HepG2 (cell line): ENCODE measurements around the gene BIRC5. TPM values are rescaled to one million over a fixed set of nuclear protein-coding genes. Genes with fewer than 3 reads are reported as not detected.

Experiments
- ATAD3A ChIP-seq: sonication (generic); formaldehyde crosslinking; IDR thresholded peaks from 2 replicates; pipeline ENCODE4 v1.4.0; 2020; ENCODE audit warnings: missing genetic modification reagents
- FOXO1 ChIP-seq: sonication (generic); formaldehyde crosslinking; IDR thresholded peaks from 2 replicates; pipeline ENCODE4 v1.4.0; 2020; ENCODE audit warnings: missing genetic modification reagents
- MATR3 ChIP-seq: sonication (generic); formaldehyde crosslinking; IDR thresholded peaks from 2 replicates; pipeline ENCODE4 v1.4.0; 2020; ENCODE audit warnings: missing genetic modification reagents
- PCBP2 ChIP-seq: fragments of 200-400 bp; formaldehyde crosslinking; optimal IDR thresholded peaks from 2 replicates; pipeline ENCODE3; 2018; ENCODE audit warnings: low read length, low read depth; ENCODE audit not compliant: poor library complexity, severe bottlenecking
- PPARG ChIP-seq: conservative IDR thresholded peaks from 2 replicates; pipeline ENCODE4 v1.6.1; 2016; ENCODE audit warnings: missing biosample characterization, missing genetic modification reagents
- RARA ChIP-seq: IDR thresholded peaks from 2 replicates; pipeline ENCODE4 v1.6.1; 2016; ENCODE audit warnings: missing genetic modification reagents, missing compliant biosample characterization
- RXRB ChIP-seq: IDR thresholded peaks from 2 replicates; pipeline ENCODE4 v1.6.1; 2016; ENCODE audit warnings: borderline replicate concordance, missing genetic modification reagents, missing compliant biosample characterization
- SNAPC2 ChIP-seq: sonication (generic); formaldehyde crosslinking; IDR thresholded peaks from 2 replicates; pipeline ENCODE4 v1.8.1; 2022; ENCODE audit warnings: mild to moderate bottlenecking, missing genetic modification reagents
- TEAD2 ChIP-seq: sonication (generic); formaldehyde crosslinking; IDR thresholded peaks from 2 replicates; pipeline ENCODE4 v1.9.0; 2021; ENCODE audit warnings: missing genetic modification reagents
- TRIM24 ChIP-seq: sonication (generic); formaldehyde crosslinking; IDR thresholded peaks from 2 replicates; pipeline ENCODE4 v1.8.0; 2022; ENCODE audit warnings: mild to moderate bottlenecking, missing genetic modification reagents
- ZNF570 ChIP-seq: sonication (generic); formaldehyde crosslinking; IDR thresholded peaks from 2 replicates; pipeline ENCODE4 v1.4.0; 2020; ENCODE audit warnings: mild to moderate bottlenecking, missing genetic modification reagents, borderline replicate concordance
- ZNF589 ChIP-seq: sonication (generic); formaldehyde crosslinking; conservative IDR thresholded peaks from 2 replicates; pipeline ENCODE4 v1.8.0; 2022; ENCODE audit warnings: mild to moderate bottlenecking, moderate library complexity, missing genetic modification reagents
- ZNF891 ChIP-seq: sonication (generic); formaldehyde crosslinking; IDR thresholded peaks from 2 replicates; pipeline ENCODE4 v1.5.0; 2020; ENCODE audit warnings: mild to moderate bottlenecking, missing genetic modification reagents
- polyA plus RNA-seq, 8 experiments: library from polyadenylated mRNA; depleted of rRNA in 3 of 8; stranded (reverse) in 7 of 8; unstranded in 1 of 8; fragments of >200 nt; fragmentation: Illumina TruSeq in 4 of 8; extraction: Trizol in 4 of 8; gene quantifications; 2 replicates each; pipeline versions ENCODE4 v1.2.1 to v1.2.3, GENCODE V29; 2011 to 2016; ENCODE audit warnings: low read depth in 4 of 8, missing spikeins in 1 of 8, mixed read lengths in 1 of 8; ENCODE audit not compliant: insufficient read depth in 1 of 8
- total RNA-seq, 5 experiments: library from RNA; depleted of rRNA; stranded (reverse); fragments of >200 nt; fragmentation: Illumina TruSeq; extraction: Trizol; gene quantifications; 2 replicates each; pipeline ENCODE4 v1.2.3, GENCODE V29; 2016; ENCODE audit warnings: low read depth in 1 of 5
- TF ChIP-seq, protein P1 (sequence below): sonication (generic); formaldehyde crosslinking; IDR thresholded peaks from 2 replicates; pipeline ENCODE4 v1.4.0; 2020; ENCODE audit warnings: missing genetic modification reagents
- TF ChIP-seq, protein P2 (sequence below): sonication (generic); formaldehyde crosslinking; IDR thresholded peaks from 2 replicates; pipeline ENCODE4 v1.4.0; 2020; ENCODE audit warnings: missing genetic modification reagents
- TF ChIP-seq, protein P3 (sequence below): sonication (generic); formaldehyde crosslinking; IDR thresholded peaks from 2 replicates; pipeline ENCODE4 v1.4.0; 2020; ENCODE audit warnings: missing genetic modification reagents
- TF ChIP-seq, protein P4 (sequence below): sonication (generic); formaldehyde crosslinking; conservative IDR thresholded peaks from 2 replicates; pipeline ENCODE4 v1.8.0; 2022; ENCODE audit warnings: low read depth, missing genetic modification reagents

BIRC5 gene
- total and polyA plus RNA-seq, 2 of the 13 experiments (the other 11 are each of a cell fraction or from before 2014, with no cell fraction given) = 30.3 to 135 TPM

DNA sequence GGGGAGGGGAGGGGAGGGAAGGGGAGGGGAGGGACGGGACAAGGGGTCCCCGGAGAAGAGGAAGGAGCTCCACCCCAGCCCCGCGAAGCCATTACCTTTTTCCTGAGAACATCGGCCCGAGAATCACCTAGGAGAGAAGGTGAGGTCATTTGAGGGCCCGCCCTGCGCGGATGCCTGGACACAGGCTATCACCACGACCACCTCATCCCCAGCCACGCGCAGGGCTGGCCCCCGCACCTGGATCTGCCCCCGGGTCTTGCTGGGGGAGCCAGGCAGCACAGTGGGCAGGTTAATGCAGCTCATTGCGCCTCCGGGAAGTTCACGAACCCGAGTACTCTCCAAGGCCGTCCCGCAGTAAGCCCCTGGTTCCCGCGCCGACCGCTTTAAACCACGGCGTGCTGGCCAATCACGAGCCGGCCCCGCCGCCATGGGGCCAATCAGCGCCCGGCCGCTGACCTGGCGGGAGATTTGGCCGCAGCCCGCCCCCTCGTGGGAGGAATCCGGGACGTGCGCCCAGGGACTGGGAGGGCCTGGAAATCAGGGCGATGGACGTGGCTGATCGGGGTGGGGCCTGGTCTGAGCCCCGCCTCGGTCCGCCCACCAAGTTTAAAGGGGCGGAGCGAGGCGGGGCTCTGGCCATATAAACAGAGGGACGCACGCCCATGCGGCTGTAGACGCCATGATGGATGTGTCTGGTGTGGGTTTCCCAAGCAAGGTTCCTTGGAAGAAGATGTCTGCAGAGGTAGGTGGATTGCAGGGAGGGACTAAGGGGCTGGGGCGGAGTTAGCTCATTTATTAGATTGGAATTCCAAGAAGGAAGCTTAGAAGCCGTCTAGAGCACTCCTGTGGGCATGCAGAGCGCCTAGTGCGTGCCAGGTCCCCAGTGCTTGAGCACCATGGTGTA, 27.1 kb upstream of the BIRC5 start, which contains the start of the genes AFMID and TK1 (continued):
- TF ChIP-seq, protein P1, sequence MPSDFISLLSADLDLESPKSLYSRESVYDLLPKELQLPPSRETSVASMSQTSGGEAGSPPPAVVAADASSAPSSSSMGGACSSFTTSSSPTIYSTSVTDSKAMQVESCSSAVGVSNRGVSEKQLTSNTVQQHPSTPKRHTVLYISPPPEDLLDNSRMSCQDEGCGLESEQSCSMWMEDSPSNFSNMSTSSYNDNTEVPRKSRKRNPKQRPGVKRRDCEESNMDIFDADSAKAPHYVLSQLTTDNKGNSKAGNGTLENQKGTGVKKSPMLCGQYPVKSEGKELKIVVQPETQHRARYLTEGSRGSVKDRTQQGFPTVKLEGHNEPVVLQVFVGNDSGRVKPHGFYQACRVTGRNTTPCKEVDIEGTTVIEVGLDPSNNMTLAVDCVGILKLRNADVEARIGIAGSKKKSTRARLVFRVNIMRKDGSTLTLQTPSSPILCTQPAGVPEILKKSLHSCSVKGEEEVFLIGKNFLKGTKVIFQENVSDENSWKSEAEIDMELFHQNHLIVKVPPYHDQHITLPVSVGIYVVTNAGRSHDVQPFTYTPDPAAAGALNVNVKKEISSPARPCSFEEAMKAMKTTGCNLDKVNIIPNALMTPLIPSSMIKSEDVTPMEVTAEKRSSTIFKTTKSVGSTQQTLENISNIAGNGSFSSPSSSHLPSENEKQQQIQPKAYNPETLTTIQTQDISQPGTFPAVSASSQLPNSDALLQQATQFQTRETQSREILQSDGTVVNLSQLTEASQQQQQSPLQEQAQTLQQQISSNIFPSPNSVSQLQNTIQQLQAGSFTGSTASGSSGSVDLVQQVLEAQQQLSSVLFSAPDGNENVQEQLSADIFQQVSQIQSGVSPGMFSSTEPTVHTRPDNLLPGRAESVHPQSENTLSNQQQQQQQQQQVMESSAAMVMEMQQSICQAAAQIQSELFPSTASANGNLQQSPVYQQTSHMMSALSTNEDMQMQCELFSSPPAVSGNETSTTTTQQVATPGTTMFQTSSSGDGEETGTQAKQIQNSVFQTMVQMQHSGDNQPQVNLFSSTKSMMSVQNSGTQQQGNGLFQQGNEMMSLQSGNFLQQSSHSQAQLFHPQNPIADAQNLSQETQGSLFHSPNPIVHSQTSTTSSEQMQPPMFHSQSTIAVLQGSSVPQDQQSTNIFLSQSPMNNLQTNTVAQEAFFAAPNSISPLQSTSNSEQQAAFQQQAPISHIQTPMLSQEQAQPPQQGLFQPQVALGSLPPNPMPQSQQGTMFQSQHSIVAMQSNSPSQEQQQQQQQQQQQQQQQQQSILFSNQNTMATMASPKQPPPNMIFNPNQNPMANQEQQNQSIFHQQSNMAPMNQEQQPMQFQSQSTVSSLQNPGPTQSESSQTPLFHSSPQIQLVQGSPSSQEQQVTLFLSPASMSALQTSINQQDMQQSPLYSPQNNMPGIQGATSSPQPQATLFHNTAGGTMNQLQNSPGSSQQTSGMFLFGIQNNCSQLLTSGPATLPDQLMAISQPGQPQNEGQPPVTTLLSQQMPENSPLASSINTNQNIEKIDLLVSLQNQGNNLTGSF (CRISPR knock-in tag) = 0 out of 2 replicates have a peak, but pooled peaks have one; percentile 48
- TF ChIP-seq SNAPC2 (CRISPR knock-in tag) = peak; percentile 99
- TF ChIP-seq ZNF891 (CRISPR knock-in tag) = peak; percentile 54; the same call in 1 of the 2 replicates
- TF ChIP-seq RXRB (CRISPR knock-in tag) = peak; percentile 72
- TF ChIP-seq MATR3 (CRISPR knock-in tag) = no peak
- TF ChIP-seq ZNF589 (CRISPR knock-in tag) = peak; percentile 99
- TF ChIP-seq PCBP2 = peak; percentile 94
- TF ChIP-seq, protein P2, sequence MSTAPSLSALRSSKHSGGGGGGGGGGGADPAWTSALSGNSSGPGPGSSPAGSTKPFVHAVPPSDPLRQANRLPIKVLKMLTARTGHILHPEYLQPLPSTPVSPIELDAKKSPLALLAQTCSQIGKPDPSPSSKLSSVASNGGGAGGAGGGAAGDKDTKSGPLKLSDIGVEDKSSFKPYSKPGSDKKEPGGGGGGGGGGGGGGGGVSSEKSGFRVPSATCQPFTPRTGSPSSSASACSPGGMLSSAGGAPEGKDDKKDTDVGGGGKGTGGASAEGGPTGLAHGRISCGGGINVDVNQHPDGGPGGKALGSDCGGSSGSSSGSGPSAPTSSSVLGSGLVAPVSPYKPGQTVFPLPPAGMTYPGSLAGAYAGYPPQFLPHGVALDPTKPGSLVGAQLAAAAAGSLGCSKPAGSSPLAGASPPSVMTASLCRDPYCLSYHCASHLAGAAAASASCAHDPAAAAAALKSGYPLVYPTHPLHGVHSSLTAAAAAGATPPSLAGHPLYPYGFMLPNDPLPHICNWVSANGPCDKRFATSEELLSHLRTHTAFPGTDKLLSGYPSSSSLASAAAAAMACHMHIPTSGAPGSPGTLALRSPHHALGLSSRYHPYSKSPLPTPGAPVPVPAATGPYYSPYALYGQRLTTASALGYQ (CRISPR knock-in tag) = peak; percentile 45; the same call in 1 of the 2 replicates
- peak; percentile 97 for TF ChIP-seq TEAD2 (CRISPR knock-in tag)
- TF ChIP-seq RARA (CRISPR knock-in tag) = peak; percentile 60
- TF ChIP-seq TRIM24 = no peak
- TF ChIP-seq, protein P3, sequence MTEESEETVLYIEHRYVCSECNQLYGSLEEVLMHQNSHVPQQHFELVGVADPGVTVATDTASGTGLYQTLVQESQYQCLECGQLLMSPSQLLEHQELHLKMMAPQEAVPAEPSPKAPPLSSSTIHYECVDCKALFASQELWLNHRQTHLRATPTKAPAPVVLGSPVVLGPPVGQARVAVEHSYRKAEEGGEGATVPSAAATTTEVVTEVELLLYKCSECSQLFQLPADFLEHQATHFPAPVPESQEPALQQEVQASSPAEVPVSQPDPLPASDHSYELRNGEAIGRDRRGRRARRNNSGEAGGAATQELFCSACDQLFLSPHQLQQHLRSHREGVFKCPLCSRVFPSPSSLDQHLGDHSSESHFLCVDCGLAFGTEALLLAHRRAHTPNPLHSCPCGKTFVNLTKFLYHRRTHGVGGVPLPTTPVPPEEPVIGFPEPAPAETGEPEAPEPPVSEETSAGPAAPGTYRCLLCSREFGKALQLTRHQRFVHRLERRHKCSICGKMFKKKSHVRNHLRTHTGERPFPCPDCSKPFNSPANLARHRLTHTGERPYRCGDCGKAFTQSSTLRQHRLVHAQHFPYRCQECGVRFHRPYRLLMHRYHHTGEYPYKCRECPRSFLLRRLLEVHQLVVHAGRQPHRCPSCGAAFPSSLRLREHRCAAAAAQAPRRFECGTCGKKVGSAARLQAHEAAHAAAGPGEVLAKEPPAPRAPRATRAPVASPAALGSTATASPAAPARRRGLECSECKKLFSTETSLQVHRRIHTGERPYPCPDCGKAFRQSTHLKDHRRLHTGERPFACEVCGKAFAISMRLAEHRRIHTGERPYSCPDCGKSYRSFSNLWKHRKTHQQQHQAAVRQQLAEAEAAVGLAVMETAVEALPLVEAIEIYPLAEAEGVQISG (CRISPR knock-in tag) = peak; percentile 80
- TF ChIP-seq, protein P4, sequence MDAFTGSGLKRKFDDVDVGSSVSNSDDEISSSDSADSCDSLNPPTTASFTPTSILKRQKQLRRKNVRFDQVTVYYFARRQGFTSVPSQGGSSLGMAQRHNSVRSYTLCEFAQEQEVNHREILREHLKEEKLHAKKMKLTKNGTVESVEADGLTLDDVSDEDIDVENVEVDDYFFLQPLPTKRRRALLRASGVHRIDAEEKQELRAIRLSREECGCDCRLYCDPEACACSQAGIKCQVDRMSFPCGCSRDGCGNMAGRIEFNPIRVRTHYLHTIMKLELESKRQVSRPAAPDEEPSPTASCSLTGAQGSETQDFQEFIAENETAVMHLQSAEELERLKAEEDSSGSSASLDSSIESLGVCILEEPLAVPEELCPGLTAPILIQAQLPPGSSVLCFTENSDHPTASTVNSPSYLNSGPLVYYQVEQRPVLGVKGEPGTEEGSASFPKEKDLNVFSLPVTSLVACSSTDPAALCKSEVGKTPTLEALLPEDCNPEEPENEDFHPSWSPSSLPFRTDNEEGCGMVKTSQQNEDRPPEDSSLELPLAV (CRISPR knock-in tag) = peak; percentile 99
- TF ChIP-seq ZNF570 (CRISPR knock-in tag) = no peak
- TF ChIP-seq ATAD3A (CRISPR knock-in tag) = no peak
- TF ChIP-seq PPARG (CRISPR knock-in tag) = peak; percentile 53; the same call in 1 of the 2 replicates
- peak; percentile 70; the same call in 1 of the 2 replicates for TF ChIP-seq FOXO1
